ENCODE data around the gene NAMPT.

Gene NAMPT

GRCh38 chr7:106273009-106273668, 11.6 kb downstream of the NAMPT start:
- TF ChIP-seq EZH2phosphoT487 (IDR thresholded peaks at IDR 0.05; ENCODE audit: borderline replicate concordance) = no peak
- no peak for TF ChIP-seq CTCF (conservative IDR thresholded peaks at IDR 0.05; ENCODE audit: low read length)
- Histone ChIP-seq H3K36me3 (ENCODE audit: insufficient read depth, low read length) (peaks cover 67% of the 10 kb centered on the region; the same call in 1 of the 2 replicates), H3K9me3 (ENCODE audit: insufficient read depth, low read depth, low read length) (no peaks in the 10 kb centered on the region), H3K9me2 (replicated peaks; ENCODE audit: low read depth, low read length) (no peaks in the 10 kb centered on the region), H2AFZ (ENCODE audit: low read length) (no peak overlapping the region), H3K79me2 (ENCODE audit: insufficient read depth, low read length) (peaks cover 19% of the 10 kb centered on the region; the same call in 1 of the 2 replicates), H3F3A (ENCODE audit: low read depth) (no peaks in the 10 kb centered on the region), H4K20me1 (ENCODE audit: insufficient read depth, low read length, poor library complexity, severe bottlenecking) (peaks cover 11% of the 10 kb centered on the region), H3K27me3 (ENCODE audit: insufficient read depth, low read length, poor library complexity, severe bottlenecking) (no peaks in the 10 kb centered on the region), H3K4me1 (ENCODE audit: insufficient read depth, low read length, poor library complexity, severe bottlenecking) (peaks cover 10% of the 10 kb centered on the region), H3K4me3 (ENCODE audit: low read length, poor library complexity, severe bottlenecking) (no peak overlapping the region), H3K9ac (ENCODE audit: low read depth, low read length, poor library complexity, severe bottlenecking) (no peak overlapping the region), H3K4me2 (ENCODE audit: low read depth, low read length, poor library complexity, severe bottlenecking) (no peak overlapping the region)

GRCh38 chr7:106270122-106270977, 14.4 kb downstream of the NAMPT start:
- H3K27me3 ChIP-seq (ENCODE audit: insufficient read depth, low read length, poor library complexity, severe bottlenecking) = no peaks in the 10 kb centered on the region
- no peaks in the 10 kb centered on the region for H3K9me2 ChIP-seq (replicated peaks; ENCODE audit: low read depth, low read length)
- H3F3A ChIP-seq (ENCODE audit: low read depth) = no peaks in the 10 kb centered on the region
- no peaks in the 10 kb centered on the region for H3K4me1 ChIP-seq (ENCODE audit: insufficient read depth, low read length, poor library complexity, severe bottlenecking)
- H3K4me2 ChIP-seq (ENCODE audit: low read depth, low read length, poor library complexity, severe bottlenecking) = no peak overlapping the region
- H3K9ac ChIP-seq (ENCODE audit: low read depth, low read length, poor library complexity, severe bottlenecking) = no peak overlapping the region
- H3K79me2 ChIP-seq (ENCODE audit: insufficient read depth, low read length) = no peaks in the 10 kb centered on the region
- peaks cover 84% of the 10 kb centered on the region for H3K36me3 ChIP-seq (ENCODE audit: insufficient read depth, low read length)
- no peak overlapping the region for H3K4me3 ChIP-seq (ENCODE audit: low read length, poor library complexity, severe bottlenecking)
- H3K9me3 ChIP-seq (ENCODE audit: insufficient read depth, low read depth, low read length) = no peaks in the 10 kb centered on the region
- no peak overlapping the region for H2AFZ ChIP-seq (ENCODE audit: low read length)
- no peak for TF ChIP-seq CTCF (conservative IDR thresholded peaks at IDR 0.05; ENCODE audit: low read length)
- TF ChIP-seq EZH2phosphoT487 (IDR thresholded peaks at IDR 0.05; ENCODE audit: borderline replicate concordance) = no peak
- no peaks in the 10 kb centered on the region for H4K20me1 ChIP-seq (ENCODE audit: insufficient read depth, low read length, poor library complexity, severe bottlenecking)

DNA sequence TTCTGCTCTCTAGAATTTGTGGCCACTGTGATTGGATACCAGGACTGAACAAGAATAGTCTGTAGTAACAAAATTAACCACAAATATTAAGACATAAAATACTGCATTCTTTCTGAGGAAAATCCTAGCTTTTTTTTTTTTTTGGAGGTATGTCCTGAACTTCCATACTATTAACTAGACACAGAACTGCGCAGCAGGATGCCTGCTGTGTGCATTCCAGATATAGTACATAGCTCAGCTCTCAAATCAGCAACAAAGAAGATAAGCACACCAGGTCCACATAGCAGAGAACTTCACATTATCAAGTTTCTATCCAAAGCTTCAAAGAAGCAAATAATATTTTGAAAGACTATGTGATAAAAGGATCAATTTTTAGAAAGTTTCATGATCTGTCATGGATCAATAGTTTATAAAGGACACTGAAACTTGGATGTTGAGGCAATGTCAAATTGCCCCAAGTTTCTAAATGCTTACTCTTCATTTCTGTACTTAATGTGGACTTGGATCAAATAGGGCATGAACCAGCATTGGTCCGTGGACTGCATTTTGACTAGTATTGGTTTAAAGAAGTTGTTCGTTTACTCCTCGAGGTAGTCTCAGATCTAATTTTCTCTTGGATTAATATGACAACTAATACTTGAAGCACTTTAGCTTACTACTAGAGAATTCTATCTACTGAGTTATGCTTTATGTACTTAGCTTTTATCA, 15.4 kb downstream of the NAMPT start:
- Histone ChIP-seq H3K4me2 (ENCODE audit: low read depth, low read length, poor library complexity, severe bottlenecking) (no peak overlapping the region), H3K9me2 (replicated peaks; ENCODE audit: low read depth, low read length) (no peaks in the 10 kb centered on the region), H3K79me2 (ENCODE audit: insufficient read depth, low read length) (no peaks in the 10 kb centered on the region), H3K9me3 (ENCODE audit: insufficient read depth, low read depth, low read length) (no peaks in the 10 kb centered on the region), H3K36me3 (ENCODE audit: insufficient read depth, low read length) (peaks cover 87% of the 10 kb centered on the region), H3K4me3 (ENCODE audit: low read length, poor library complexity, severe bottlenecking) (no peak overlapping the region), H4K20me1 (ENCODE audit: insufficient read depth, low read length, poor library complexity, severe bottlenecking) (no peaks in the 10 kb centered on the region), H3K4me1 (ENCODE audit: insufficient read depth, low read length, poor library complexity, severe bottlenecking) (no peaks in the 10 kb centered on the region), H3K27me3 (ENCODE audit: insufficient read depth, low read length, poor library complexity, severe bottlenecking) (no peaks in the 10 kb centered on the region), H3K9ac (ENCODE audit: low read depth, low read length, poor library complexity, severe bottlenecking) (no peak overlapping the region), H2AFZ (ENCODE audit: low read length) (no peak overlapping the region), H3F3A (ENCODE audit: low read depth) (no peaks in the 10 kb centered on the region)
- TF ChIP-seq CTCF (conservative IDR thresholded peaks at IDR 0.05; ENCODE audit: low read length) (no peak), EZH2phosphoT487 (IDR thresholded peaks at IDR 0.05; ENCODE audit: borderline replicate concordance) (no peak)
